HG03064 (cell line): ENCODE data around the gene RPS16.
A peak's percentile ranks its signal among the peaks of the same experiment; 100 is the strongest.
"Not testable (repeated sequence)": the region's sequence is repeated elsewhere in the genome, so short reads cannot be mapped to it uniquely, and the experiment has no call there.

ENCODE experiments used
- ATAC-seq: cut with Tn5 transposase; IDR thresholded peaks from one replicate; pipeline ENCODE4 v1.9.1; 2021; ENCODE audit warnings: low read depth; ENCODE audit not compliant: unreplicated experiment

Gene RPS16

DNA sequence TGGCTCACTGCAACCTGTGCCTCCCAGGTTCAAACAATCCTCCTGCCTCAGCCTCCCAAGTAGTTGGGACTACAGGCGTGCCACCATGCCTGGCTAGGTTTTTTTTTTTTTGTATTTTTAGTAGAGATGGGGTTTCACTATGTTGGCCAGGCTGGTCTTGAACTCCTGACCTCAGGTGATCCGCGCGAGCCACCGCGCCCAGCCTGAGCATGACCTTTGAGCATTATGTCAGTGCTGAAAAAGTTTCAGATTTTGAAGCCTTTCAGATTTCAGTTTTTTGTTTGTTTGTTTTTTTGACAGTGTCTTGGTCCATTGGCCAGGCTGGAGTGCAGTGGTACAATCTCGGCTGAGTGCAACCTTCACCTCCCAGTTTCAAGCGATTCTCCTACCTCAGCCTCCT, 15.5 kb upstream of the RPS16 start:
- not testable (repeated sequence) for ATAC-seq

- ATAC-seq: no peak
Observed at GRCh38 chr19:39449116-39449797, 13.5 kb upstream of the RPS16 start.

- ATAC-seq: no peak
Observed at GRCh38 chr19:39448271-39448670, 12.5 kb upstream of the RPS16 start.

DNA sequence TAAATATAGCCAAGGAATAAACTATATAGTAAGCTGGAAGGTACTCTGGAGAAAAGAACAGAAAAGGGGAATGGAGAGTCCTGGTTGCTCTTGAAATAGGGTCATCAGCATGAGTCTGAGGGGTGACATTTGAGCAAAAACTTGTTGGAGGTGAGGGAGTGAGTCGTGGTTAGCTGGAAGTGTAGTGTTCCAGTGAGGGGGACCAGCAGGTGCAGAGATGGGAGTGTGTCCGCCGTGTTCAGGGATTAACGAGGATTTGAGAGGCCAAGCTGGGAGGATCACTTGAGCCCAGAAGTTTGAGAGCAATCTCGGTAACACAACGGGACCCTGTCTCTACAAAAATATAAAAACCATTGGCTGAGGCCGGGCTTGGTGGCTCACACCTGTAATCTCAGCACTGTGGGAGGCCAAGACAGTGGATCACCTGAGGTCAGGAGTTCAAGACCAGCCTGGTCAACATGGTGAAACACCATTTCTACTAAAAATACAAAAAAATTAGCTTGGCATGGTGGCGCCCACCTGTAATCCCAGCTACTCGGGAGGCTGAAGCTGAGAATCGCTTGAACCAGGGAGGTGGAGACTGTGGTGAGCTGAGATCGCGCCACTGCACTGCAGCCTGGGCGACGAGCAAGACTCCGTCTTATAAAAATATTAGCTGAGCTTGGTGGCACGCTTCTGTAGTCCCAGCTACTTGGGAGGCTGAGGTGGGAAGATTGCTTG, 10.8 kb upstream of the RPS16 start:
- no peak for ATAC-seq

DNA sequence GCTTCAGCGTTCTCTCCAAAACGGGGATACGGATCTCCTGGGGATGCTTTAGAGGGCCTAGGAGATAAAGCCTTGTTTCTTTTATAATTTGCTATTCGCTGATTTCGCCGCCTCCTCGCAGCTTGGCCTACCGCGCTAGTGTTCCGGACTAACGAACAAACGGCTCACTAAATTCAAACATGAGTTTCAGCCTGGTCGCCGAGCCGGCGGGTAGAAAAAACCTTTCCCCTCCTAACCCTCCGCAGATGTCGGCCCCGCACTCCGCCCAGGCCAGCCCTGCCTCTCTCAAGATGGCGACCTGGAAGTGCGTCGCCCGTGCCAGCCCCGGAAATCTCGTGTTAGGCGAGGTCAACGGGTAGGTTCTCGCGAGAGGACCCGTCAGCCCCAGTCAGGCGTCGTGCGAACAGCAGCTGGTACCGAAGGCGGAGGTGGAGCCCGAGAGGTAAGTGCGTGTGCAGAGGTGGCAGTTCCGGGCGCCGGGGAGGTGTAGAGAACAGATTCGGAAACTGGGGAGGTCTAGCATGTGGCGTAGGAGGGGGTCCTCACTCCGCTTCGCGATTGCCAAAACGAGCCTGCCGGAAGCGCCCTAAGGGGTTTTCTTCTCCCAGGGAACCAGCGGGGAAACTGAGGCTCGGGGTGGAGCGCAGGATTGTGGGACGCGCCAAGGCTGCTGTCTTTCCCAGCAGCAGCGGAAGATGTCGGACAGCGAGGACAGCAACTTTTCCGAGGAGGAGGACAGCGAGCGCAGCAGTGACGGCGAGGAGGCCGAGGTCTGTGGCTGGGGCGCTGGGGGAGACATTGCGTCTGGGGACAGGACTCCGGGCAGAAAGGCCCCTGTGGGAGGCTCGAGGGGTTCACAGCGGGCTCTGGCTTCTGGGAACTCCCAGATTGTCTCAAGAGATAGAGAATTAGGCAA, 9.7 kb upstream of the RPS16 start, which contains the start of gene SUPT5H:
Gene SUPT5H, plus strand, starts transcription at position 387 of the 916 bp plus-strand sequence. Its CDS starts 309 bp downstream, at position 696.
- peak; percentile 77 for ATAC-seq

DNA sequence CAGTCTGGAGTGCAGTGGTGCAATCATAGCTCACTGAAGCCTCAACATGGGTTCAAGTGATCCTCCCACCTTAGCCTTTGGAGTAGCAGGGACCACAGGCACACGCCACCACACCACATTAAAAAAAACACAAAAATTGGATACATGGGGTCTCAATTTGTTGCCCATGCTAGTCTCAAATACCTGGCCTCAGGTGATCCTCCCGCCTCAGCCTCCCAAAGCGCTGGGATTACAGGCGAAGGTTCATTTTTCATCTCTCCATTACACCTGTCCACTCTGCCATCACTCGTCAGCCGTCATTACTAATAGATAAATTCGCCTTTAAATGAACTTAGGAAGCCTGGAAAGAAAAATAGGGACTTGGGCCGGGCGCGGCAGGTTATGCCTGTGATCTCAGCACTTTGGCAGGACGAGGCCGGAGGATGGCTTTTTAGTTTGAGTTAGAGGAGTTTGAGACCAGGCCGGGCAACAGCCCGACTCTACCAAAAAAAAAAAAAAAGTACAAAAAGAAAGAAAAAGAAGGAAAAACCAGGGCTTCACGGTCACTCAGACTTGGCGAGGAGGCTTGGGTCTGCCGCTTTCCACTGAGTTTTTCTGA, 8.9 kb upstream of the RPS16 start:
- no peak for ATAC-seq

- ATAC-seq: no peak
Observed at GRCh38 chr19:39438270-39438934, 2.7 kb upstream of the RPS16 start.

DNA sequence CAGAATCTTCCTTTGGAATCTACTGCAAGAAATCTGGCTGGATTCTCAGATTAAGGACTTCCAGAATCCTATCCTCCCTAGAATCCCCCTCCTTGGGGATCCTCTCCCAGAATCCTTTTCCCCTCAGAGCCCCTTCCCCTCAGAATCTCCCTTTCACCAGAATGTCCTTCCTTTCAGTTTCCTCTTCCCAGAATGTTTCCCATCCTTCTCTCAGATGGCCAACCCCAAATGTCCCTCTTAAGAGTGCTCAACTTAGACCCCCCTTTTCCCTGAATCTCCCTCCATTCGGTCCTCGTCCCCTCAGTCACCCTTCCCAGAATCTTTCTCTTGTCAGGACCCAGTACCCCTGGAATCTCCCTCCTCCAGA, 584 bp upstream of the RPS16 start:
- no peak for ATAC-seq

DNA sequence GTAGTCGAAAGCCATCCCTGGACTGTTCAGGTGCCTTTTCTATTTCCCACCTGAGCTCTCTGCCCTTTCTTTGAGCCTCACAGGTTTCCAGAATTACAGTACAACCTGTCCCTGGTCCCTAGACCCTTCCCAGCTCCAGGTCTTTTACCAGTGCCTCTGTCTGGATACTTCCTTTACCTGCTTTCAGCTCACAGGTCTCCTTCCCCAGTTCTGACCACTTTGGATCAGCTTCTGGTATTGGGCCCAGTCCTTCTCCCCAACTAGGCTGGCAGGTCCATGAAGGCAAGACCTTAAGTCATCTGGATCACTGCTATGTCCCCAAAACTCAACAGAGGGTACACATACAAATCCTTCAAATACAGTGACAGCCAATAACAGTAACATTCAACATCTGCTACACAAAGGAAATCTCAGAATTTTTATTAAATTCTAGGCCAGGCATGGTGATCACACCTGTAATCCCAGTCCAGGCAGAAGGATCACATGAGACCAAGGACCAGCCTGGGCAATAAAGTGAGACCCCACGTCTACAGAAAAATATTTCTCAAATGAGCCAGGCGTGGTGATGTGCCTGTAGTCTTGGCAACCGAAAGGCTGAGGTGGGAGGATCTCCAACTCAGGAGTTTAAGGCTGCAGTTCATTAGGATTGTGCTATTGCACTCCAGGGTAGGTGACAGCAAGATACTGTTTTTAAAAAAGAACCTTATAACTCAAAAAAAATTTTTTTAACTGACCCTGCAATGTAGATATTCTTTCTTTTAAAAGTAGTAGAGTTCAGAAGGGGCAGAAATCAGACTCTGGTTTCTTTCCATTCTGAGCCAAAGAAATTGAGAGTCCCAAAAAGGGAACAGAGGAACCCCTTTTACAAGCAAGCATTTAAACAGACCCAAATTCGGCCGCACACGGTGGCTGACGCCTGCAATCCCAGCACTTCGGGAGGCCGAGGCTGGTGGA, 1.3 kb downstream of the RPS16 start:
- no peak for ATAC-seq

DNA sequence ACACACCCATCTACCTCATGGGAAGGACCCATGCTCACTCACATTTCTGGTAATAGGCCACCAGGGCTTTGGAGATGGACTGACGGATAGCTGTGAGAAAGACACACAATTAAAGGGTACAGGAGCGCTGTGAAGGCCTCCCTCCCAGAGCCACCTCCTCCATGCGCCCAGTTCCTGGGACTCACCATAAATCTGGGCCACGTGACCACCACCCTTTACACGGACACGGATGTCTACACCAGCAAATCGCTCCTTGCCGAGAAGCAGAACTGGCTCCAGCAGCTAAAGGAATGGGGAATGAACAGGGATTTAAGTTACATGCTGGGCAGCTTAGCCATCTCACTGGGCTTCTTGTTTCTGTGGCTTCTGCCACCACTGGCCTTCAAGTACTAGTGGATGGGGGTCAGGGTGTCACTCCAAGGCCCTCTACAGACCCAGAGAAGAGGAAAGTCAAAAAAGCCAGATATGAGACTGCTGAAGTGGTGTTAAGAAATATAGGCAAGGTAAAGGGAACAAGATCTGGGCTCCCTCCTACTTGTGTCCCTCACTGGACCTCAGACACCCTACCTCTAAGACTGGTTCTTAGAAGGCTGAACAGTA, 2.2 kb downstream of the RPS16 start:
- ATAC-seq: no peak

DNA sequence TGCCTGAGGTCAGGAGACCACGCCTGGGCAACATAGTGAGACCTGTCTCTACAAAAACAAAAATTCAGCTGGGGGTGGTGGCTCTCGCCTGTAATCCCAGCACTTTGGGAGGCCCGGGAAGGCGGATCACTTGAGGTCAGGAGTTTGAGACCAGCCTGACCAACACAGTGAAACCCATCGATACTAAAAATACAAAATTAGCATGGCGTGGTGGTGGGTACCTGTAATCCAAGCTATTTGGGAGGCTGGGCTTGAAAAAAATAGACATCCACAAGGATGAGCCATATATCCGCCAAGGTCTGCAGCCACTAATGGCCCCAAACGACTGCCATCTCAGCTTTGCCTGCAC, 3.1 kb downstream of the RPS16 start:
- ATAC-seq: no peak

- ATAC-seq: no peak
Observed at GRCh38 chr19:39430675-39431593, 4.8 kb downstream of the RPS16 start.

DNA sequence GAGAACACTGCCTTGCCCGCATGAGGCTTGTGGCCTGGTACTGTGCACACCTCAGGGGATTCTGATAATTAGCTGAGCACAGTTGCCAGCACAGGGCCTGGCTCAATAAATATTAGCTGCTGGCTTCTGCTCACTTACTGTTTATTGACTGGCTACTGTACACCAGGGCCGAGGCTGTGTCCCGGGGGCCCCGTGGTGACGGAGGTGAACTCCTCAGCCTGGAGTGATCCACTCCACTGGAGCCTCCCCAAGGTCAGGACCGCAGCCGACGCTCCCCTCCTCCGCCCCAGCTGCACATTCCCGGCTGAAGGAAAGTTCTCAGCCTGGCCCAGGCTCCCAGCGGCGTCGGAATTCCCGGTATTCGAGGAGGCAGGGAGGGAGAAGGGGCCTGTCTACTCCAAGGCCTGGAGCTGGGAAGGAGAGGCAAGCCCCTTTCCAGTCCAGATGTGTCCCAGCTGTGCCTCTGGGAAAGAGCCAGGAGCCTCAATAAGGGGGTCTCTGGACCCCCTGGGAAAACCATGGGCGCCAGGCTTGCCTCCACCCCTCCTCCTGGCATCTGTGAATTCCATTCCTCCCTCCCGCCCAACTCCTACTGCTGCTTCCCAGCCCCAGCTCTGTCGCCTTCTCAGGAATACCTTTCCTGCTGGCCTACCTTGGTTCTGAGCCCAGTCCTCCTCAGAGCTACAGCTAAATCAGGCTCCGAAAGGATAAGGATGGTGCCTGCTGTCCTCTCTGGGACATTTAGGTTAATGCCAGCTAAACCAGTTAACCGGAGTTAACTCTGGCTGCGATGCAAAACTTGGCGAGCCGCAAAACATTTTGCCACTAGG, 7.3 kb downstream of the RPS16 start:
- no peak for ATAC-seq

- no peak for ATAC-seq
Observed at GRCh38 chr19:39427707-39428106, 8.0 kb downstream of the RPS16 start.

DNA sequence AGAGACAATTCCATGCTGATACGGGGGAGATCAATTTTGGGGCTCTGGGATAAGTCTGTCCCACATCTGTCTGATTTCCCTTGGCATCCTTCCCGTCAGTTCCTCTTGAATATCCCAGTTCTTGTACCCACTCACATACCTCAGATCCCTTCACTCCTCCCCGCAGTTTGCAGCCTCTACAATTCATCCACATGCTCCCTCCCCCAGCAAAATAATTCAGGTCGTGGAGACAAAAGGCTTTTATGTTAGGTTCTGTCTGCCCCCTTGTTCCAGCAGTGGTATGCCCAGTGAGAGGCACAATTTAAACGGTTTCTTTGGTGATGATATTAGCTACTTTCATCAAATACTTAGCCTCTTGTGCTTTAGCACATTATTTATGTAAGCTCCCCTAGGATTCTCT, 9.6 kb downstream of the RPS16 start:
- no peak for ATAC-seq

GRCh38 chr19:39425744-39426143, 10.0 kb downstream of the RPS16 start:
- no peak for ATAC-seq

- no peak for ATAC-seq
Observed at GRCh38 chr19:39424934-39425333, 10.8 kb downstream of the RPS16 start.
